ENCODE data around the gene SLC2A9.

DNA sequence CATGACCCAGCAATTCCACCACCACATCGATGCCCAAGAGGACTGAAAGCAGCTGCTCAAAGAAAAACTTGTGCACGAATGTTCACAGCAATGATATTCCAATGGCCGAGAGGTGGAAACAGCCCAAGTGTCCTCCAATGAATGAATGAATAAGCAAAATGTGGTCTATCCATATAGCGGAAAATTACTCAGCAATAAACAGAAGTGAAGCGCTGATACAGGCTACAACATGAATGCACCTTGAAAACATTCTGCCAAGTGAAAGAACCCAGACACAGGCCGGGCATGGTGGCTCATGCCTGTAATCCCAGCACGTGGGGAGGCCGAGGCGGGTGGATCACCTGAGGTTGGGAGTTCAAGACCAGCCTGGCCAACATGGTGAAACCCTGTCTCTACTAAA lies 5.2 kb upstream of the SLC2A9 start:
- TF ChIP-seq CTCF (IDR thresholded peaks at IDR 0.05) (no peak), POLR2A (IDR thresholded peaks at IDR 0.05) (no peak)
